Bronchial epithelial cell (primary cell): ENCODE results near the gene ACSF2. TPM values are rescaled to one million over a fixed set of nuclear protein-coding genes. Genes with fewer than 3 reads are reported as not detected.

Source experiments
- DNase-seq: peaks from one replicate; pipeline ENCODE4 v3.0.0-alpha.2; 2010; ENCODE audit warnings: low read depth
- FAIRE-seq: peaks from 2 replicates; lab custom pipeline; 2011; peaks lifted over from hg19 to GRCh38; lab: Jason Lieb, UNC
- H3K27me3 ChIP-seq: 2 replicates; pipeline ENCODE4 v1.5.1; 2011; ENCODE audit warnings: low read length; ENCODE audit not compliant: control insufficient read depth, insufficient read depth
- H3K36me3 ChIP-seq: 2 replicates; pipeline ENCODE4 v1.5.1; 2011; ENCODE audit warnings: low read length; ENCODE audit not compliant: control insufficient read depth, insufficient read depth
- H3K4me3 ChIP-seq: 2 replicates; pipeline ENCODE4 v1.5.1; 2011; ENCODE audit warnings: mild to moderate bottlenecking, low read depth, low read length, control low read depth
- CTCF ChIP-seq: IDR thresholded peaks from 2 replicates; pipeline ENCODE4 v1.5.1; 2011; ENCODE audit warnings: mild to moderate bottlenecking, moderate library complexity, low read length, control low read depth, inconsistent platforms; ENCODE audit not compliant: insufficient read depth, severe bottlenecking
- total RNA-seq: library from RNA; depleted of rRNA; stranded (reverse); fragments of >200 nt; gene quantifications from 2 replicates; pipeline ENCODE4 v1.2.1, GENCODE V29; 2014

Gene ACSF2
- total RNA-seq, 1 donor from 2014 or later: 14.7 TPM

DNA sequence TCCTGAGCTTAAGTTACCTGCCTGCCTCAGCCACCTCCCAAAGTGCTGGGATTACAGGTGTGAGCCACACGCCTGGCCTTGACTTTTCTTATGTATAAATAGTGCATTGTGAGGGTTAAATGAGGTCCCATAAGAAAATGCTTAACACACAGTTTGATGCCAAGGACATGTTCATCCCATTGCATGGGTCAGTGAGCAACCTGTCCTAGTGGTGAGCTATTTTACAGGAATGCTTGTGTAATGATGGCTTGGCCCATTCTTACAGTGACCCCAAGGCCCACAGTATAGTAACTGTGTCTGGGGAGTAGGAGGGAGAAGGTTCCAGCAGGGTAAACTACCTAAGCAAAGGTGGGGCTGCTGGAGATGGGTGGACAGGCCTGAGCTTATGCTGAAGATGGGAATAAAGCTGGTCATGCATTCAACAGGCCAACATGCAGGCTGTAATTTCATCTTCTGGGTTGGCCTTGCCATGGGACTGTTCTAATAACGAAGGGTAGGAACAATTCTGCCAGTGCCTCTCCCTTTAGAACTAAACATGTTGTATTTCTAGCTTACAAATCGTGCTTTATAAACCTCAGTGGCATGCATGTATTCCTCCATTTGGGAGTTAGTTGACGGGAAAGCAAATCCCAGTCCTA lies 6.2 kb downstream of the ACSF2 start:
- TF ChIP-seq CTCF: no peak
- Histone ChIP-seq H3K4me3 (no peak overlapping the region), H3K36me3 (peaks cover 2% of the 10 kb centered on the region), H3K27me3 (no peaks in the 10 kb centered on the region)
- no peak for FAIRE-seq
- DNase-seq: no peak

DNA sequence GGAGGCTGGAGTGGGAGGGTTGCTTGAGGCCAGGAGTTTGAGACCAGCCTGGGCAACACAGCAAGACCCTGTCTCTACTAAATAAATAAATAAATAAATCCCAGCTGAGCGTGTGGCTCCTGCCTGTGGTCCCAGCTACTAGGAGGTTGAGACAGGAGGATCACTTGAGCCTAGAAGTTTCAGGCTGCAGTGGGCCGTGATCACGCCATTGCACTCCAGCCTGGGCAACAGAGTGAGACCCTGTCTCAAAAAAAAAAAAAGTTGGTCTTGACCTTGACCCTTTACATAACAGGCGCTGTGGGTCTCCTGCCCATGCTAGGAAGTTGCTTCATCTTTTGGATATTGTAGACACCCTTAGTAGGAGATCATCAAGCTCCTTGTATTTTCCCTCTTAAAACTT lies 11.4 kb downstream of the ACSF2 start:
- FAIRE-seq (no peak), DNase-seq (no peak)
- TF ChIP-seq CTCF: no peak
- Histone ChIP-seq H3K36me3 (peaks cover 1% of the 10 kb centered on the region), H3K27me3 (no peaks in the 10 kb centered on the region), H3K4me3 (no peak overlapping the region)

- DNase-seq (no peak), FAIRE-seq (no peak)
- Histone ChIP-seq H3K36me3 (peaks cover 1% of the 10 kb centered on the region), H3K4me3 (no peak overlapping the region), H3K27me3 (no peaks in the 10 kb centered on the region)
- no peak for TF ChIP-seq CTCF
Observed at GRCh38 chr17:50439008-50439407, 13.0 kb downstream of the ACSF2 start.

DNA sequence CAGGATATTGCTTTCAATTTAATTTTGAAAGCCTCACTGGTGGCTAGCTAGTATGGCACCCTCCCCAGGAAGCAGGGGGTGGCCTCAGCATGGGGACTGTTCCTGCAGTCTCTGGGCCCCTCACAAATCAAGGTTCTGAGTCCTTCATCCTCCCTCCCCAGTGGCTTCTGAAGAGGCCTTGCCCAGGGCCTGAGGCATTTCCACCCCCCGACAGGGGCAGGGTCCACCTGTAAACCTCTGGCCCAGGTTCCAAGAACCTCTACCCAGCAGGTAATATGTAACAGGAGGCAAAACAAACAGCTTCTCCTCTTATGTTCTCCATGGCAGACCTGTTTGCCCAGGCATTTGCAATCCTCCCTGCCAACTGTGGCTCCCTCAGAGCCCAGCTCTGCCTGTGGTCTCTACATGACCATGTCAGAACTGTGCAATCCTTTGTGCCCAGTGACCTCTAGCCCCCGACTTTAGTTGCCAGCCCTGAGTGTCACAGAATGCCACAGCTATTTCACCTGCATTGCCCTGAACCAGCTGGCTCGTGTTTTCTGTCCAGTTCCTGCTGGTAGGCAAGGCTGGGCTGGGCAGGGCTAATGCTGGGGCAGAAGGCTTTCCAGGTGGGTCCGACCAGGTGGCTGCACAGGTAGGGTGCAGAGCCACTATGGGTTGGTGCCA lies 14.3 kb downstream of the ACSF2 start:
- FAIRE-seq (no peak), DNase-seq (no peak)
- no peak overlapping the region for H3K4me3 ChIP-seq
- TF ChIP-seq CTCF: no peak
- H3K27me3 ChIP-seq: no peaks in the 10 kb centered on the region
- peaks cover 1% of the 10 kb centered on the region for H3K36me3 ChIP-seq

GRCh38 chr17:50440838-50441829 lies 15.1 kb downstream of the ACSF2 start:
- peaks cover 1% of the 10 kb centered on the region for H3K36me3 ChIP-seq
- no peak for TF ChIP-seq CTCF
- H3K4me3 ChIP-seq: no peak overlapping the region
- DNase-seq: no peak
- FAIRE-seq: no peak
- H3K27me3 ChIP-seq: no peaks in the 10 kb centered on the region
